Hepatocyte (in vitro differentiated cells): ENCODE measurements around the gene LSAMP. TPM values are rescaled to one million over a fixed set of nuclear protein-coding genes. Genes with fewer than 3 reads are reported as not detected.
"Not testable (repeated sequence)": the region's sequence is repeated elsewhere in the genome, so short reads cannot be mapped to it uniquely, and the experiment has no call there.

ENCODE experiments used
- DNase-seq: peaks from one replicate; pipeline ENCODE4 v3.0.0-alpha.2; 2016; ENCODE audit warnings: low spot score
- H2AFZ ChIP-seq: fragments of 200-600 bp; sonication (generic); 2 replicates; pipeline ENCODE4 v1.6.0; 2016; ENCODE audit warnings: antibody characterized with exemption, mild to moderate bottlenecking
- H3K27ac ChIP-seq: fragments of 200-600 bp; sonication (generic); 2 replicates; pipeline ENCODE4 v1.5.1; 2016; ENCODE audit warnings: mild to moderate bottlenecking
- H3K27me3 ChIP-seq: fragments of 200-600 bp; sonication (generic); 2 replicates; pipeline ENCODE4 v1.6.1; 2016
- H3K36me3 ChIP-seq: fragments of 200-600 bp; sonication (generic); replicated peaks from 2 replicates; pipeline ENCODE4 v1.5.1; 2016; ENCODE audit warnings: low read depth; ENCODE audit not compliant: insufficient read depth
- H3K4me1 ChIP-seq: fragments of 200-600 bp; sonication (generic); 2 replicates; pipeline ENCODE4 v1.5.1; 2016; ENCODE audit warnings: mild to moderate bottlenecking, moderate library complexity; ENCODE audit not compliant: insufficient read depth
- H3K4me2 ChIP-seq: fragments of 200-600 bp; sonication (generic); 2 replicates; pipeline ENCODE4 v1.6.0; 2016
- H3K4me3 ChIP-seq: fragments of 200-600 bp; sonication (generic); 2 replicates; pipeline ENCODE4 v1.5.1; 2016; ENCODE audit warnings: mild to moderate bottlenecking
- H3K79me2 ChIP-seq: fragments of 200-600 bp; sonication (generic); 2 replicates; pipeline ENCODE4 v1.6.0; 2017; ENCODE audit warnings: mild to moderate bottlenecking
- H3K9me2 ChIP-seq: fragments of 200-600 bp; sonication (generic); replicated peaks from 2 replicates; pipeline ENCODE4 v1.6.0; 2017; ENCODE audit warnings: mild to moderate bottlenecking; ENCODE audit not compliant: insufficient read depth
- H3K9me3 ChIP-seq: fragments of 200-600 bp; sonication (generic); 2 replicates; pipeline ENCODE4 v1.5.1; 2016; ENCODE audit warnings: low read depth, mild to moderate bottlenecking
- H4K20me1 ChIP-seq: fragments of 200-600 bp; sonication (generic); 2 replicates; pipeline ENCODE4 v1.6.0; 2016; ENCODE audit warnings: mild to moderate bottlenecking; ENCODE audit not compliant: insufficient read depth, poor library complexity, severe bottlenecking
- EZH2 ChIP-seq: fragments of 200-600 bp; sonication (generic); IDR thresholded peaks from 2 replicates; pipeline ENCODE4 v1.6.1; 2016; ENCODE audit warnings: antibody characterized with exemption, mild to moderate bottlenecking, borderline replicate concordance
- EZH2phosphoT487 ChIP-seq: fragments of 200-600 bp; sonication (generic); IDR thresholded peaks from one replicate; pipeline ENCODE4 v1.6.1; 2018; ENCODE audit warnings: antibody characterized with exemption, mild to moderate bottlenecking, low read depth, moderate library complexity; ENCODE audit not compliant: unreplicated experiment, severe bottlenecking
- WGBS: methylation state at CpG from one replicate; pipeline ENCODE4 v1.1.6; 2016; ENCODE audit warnings: low lambda C conversion rate; ENCODE audit errors: missing lambda C conversion rate; 5-methylcytosine and 5-hydroxymethylcytosine counted together
- polyA plus RNA-seq: library from polyadenylated mRNA; unstranded; fragments of >200 nt; fragmentation: Nextera tagmentation; extraction: Ambion mirVana; gene quantifications from 2 replicates; pipeline ENCODE4 v1.2.1, GENCODE V29; 2016
- total RNA-seq: library from RNA; depleted of rRNA; stranded (reverse); fragments of >200 nt; gene quantifications from 2 replicates; pipeline ENCODE4 v1.2.3, GENCODE V29; 2014
- TF ChIP-seq, protein P1 (sequence below): fragments of 200-600 bp; sonication (generic); IDR thresholded peaks from 2 replicates; pipeline ENCODE4 v1.5.1; 2016; ENCODE audit warnings: antibody characterized with exemption, mild to moderate bottlenecking; ENCODE audit not compliant: poor library complexity

The LSAMP gene
- total and polyA plus RNA-seq, 2 experiments from 2014 or later: 15.1 to 22.3 TPM

DNA sequence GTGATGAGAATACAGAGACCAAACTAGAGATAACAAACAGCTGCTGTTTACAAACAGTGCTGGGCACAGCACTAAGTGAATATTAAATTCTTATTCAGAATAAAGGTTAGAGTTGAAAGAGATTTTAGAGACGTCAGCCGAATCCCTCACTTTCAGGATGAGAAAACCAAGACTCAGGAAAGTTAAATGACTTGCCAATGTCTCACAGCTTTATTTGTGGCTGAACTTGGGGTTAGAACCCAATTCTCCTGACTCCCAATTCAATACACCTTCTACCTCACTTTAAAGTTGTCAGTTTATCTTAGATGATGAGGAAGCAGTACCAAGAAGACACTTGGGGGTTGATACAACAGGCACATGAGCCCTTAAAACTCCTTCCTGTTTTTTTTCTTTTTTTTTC, 641.1 kb downstream of the LSAMP start:
- Histone ChIP-seq H4K20me1 (no peaks in the 10 kb centered on the region), H3K9me3 (no peaks in the 10 kb centered on the region), H3K4me3 (no peak overlapping the region), H3K79me2 (no peaks in the 10 kb centered on the region), H3K27me3 (no peaks in the 10 kb centered on the region), H3K4me2 (no peak overlapping the region), H3K4me1 (peaks cover under 1% of the 10 kb centered on the region), H3K9me2 (no peaks in the 10 kb centered on the region), H3K27ac (no peak overlapping the region), H3K36me3 (no peaks in the 10 kb centered on the region), H2AFZ (no peak overlapping the region)
- WGBS: 96% methylated on average over 2 of the region's 2 CpGs
- DNase-seq: no peak
- TF ChIP-seq EZH2phosphoT487 (no peak), EZH2 (no peak)
- TF ChIP-seq, protein P1, sequence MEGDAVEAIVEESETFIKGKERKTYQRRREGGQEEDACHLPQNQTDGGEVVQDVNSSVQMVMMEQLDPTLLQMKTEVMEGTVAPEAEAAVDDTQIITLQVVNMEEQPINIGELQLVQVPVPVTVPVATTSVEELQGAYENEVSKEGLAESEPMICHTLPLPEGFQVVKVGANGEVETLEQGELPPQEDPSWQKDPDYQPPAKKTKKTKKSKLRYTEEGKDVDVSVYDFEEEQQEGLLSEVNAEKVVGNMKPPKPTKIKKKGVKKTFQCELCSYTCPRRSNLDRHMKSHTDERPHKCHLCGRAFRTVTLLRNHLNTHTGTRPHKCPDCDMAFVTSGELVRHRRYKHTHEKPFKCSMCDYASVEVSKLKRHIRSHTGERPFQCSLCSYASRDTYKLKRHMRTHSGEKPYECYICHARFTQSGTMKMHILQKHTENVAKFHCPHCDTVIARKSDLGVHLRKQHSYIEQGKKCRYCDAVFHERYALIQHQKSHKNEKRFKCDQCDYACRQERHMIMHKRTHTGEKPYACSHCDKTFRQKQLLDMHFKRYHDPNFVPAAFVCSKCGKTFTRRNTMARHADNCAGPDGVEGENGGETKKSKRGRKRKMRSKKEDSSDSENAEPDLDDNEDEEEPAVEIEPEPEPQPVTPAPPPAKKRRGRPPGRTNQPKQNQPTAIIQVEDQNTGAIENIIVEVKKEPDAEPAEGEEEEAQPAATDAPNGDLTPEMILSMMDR: no peak

DNA sequence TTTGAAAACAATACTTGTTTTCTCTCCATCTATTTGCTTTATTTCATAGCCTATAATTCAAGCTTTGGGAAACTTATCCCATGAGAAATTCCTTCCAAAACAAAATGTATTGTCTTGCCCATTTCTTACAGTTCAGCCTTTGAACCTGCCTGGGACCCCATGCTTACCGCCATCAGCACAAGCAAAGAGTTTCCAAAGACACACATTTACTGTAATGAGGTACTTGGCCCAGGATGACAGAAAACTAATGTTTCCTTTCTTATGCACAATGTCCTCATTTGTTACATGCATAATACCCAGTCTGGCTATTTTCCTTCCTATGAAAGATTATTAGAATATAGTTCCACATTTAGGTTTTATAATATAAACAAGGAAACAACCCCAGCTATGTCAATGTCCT, 641.6 kb downstream of the LSAMP start:
- no peak overlapping the region for H3K4me2 ChIP-seq
- no peaks in the 10 kb centered on the region for H3K79me2 ChIP-seq
- no peak overlapping the region for H3K4me3 ChIP-seq
- 87% methylated on average over 1 of the region's 1 CpG for WGBS
- H3K9me2 ChIP-seq: no peaks in the 10 kb centered on the region
- TF ChIP-seq, protein P1: no peak
- TF ChIP-seq EZH2 (no peak), EZH2phosphoT487 (no peak)
- H3K27me3 ChIP-seq: no peaks in the 10 kb centered on the region
- H3K4me1 ChIP-seq: no peaks in the 10 kb centered on the region
- no peak overlapping the region for H3K27ac ChIP-seq
- no peaks in the 10 kb centered on the region for H3K36me3 ChIP-seq
- no peaks in the 10 kb centered on the region for H4K20me1 ChIP-seq
- H2AFZ ChIP-seq: no peak overlapping the region
- no peak for DNase-seq
- no peaks in the 10 kb centered on the region for H3K9me3 ChIP-seq

DNA sequence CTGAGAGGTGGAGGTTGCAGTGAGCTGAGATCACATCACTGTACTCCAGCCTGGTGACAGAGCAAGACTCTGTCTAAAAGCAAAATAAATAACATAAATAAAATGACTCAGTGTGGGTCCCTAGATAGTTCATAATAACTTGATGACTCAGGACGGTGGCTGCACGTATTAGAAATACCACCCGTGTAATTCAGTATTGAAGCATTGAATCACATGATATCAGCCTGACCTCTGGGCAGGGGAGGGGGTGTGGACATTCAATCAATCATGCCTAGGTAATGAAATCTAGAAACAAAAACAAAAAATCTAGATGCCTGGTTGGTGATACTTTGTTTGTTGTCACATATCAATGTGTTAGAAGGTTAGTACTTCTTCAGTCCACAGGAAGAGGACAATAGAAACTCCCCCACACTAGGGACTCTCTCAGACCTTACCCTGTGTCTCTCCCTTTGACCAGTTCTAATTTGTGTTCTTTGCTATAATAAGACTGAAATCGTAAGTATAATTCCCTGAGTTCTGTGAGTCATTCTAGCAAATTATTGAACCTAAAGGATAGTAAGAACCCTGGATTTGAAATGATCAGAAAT, 644.7 kb downstream of the LSAMP start:
- no peaks in the 10 kb centered on the region for H4K20me1 ChIP-seq
- TF ChIP-seq EZH2: no peak
- TF ChIP-seq, protein P1: no peak
- no peak for TF ChIP-seq EZH2phosphoT487
- H3K9me3 ChIP-seq: no peaks in the 10 kb centered on the region
- H3K4me1 ChIP-seq: no peaks in the 10 kb centered on the region
- no peaks in the 10 kb centered on the region for H3K9me2 ChIP-seq
- H3K4me2 ChIP-seq: no peak overlapping the region
- WGBS: 92% methylated on average over 4 of the region's 4 CpGs
- H3K27me3 ChIP-seq: no peaks in the 10 kb centered on the region
- H2AFZ ChIP-seq: no peak overlapping the region
- H3K4me3 ChIP-seq: no peak overlapping the region
- no peaks in the 10 kb centered on the region for H3K79me2 ChIP-seq
- no peaks in the 10 kb centered on the region for H3K36me3 ChIP-seq
- no peak for DNase-seq
- no peak overlapping the region for H3K27ac ChIP-seq

DNA sequence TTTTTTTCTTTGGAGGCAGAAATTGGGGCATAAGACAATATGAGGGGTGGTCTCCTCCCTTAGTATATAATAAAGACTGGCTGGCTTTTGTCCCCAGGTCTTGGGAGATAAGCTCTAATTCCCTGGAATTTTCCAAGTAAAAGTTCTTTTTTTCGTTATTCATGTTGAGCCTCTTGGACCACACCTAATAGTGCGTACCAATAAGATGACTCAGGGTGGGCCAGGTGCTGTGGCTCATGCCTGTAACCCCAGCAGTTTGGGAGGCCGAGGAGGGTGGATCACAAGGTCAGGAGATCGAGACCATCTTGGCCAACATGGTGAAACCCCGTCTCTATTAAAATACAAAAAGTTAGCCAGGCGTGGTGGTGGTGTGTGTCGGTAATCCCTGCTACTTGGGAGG, 645.2 kb downstream of the LSAMP start:
- DNase-seq, H3K36me3 ChIP-seq, H2AFZ ChIP-seq, H3K27me3 ChIP-seq, H3K79me2 ChIP-seq, H4K20me1 ChIP-seq, H3K9me3 ChIP-seq, H3K27ac ChIP-seq, H3K4me3 ChIP-seq, H3K4me2 ChIP-seq, H3K9me2 ChIP-seq, H3K4me1 ChIP-seq: not testable (repeated sequence)
- WGBS: 95% methylated on average over 7 of the region's 7 CpGs
